ENCODE data around the gene TYMP. TPM values are rescaled to one million over a fixed set of nuclear protein-coding genes. Genes with fewer than 3 reads are reported as not detected.

TYMP gene
- total and polyA plus RNA-seq, 10 of the 15 experiments (the other 5 are each of a cell fraction or from before 2014, with no cell fraction given): 0.42 to 57.8 (median 24.6) TPM

DNA sequence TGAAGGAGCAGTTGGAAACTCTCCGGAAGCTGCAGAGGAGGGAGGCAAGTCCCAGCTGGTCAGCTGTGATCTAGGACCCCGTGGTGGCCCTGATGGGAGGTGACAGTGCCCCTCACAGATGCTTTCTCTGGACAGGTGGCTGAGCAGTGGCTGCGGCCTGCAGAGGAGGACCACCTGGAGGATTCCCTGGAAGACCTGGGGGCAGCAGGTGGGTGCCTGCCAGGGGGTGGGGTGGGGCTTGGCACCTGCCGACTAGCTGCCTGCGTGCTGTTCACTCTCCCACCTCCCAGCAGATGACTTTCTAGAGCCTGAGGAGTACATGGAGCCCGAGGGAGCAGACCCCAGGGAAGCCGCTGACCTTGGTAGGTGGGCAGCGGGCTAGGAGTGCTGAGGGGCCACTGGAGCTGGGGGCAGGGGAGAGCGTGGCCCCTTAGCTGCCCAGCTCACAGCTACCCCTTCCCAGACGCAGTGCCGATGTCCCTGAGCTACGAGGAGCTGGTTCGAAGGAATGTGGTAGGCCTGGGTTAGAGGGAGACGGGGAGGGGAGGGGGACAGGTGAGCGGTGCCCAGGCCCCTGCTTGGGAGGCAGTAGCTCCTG lies 7.5 kb downstream of the TYMP start:
- Histone ChIP-seq H3K9ac (ENCODE audit: control insufficient read depth, insufficient read depth, low read length) (no peak overlapping the region), H2AFZ (ENCODE audit: control insufficient read depth, low read depth, low read length) (no peak overlapping the region), H3K36me3 (ENCODE audit: control insufficient read depth in 2 of 2, insufficient read depth in 2 of 2, low read length in 1 of 2) (peaks cover 5 to 45% of the 10 kb centered on the region in 2 experiments; a peak in 3 of 4 replicates), H3K9me3 (replicated peaks; ENCODE audit: control insufficient read depth, insufficient read depth, low read length) (no peaks in the 10 kb centered on the region), H3K4me1 (ENCODE audit: control insufficient read depth, insufficient read depth, low read length) (peaks cover 4% of the 10 kb centered on the region), H3K79me2 (ENCODE audit: control insufficient read depth, insufficient read depth, low read length) (peaks cover 27% of the 10 kb centered on the region), H3K27me3 (replicated peaks in 1 of 2; ENCODE audit: control insufficient read depth in 2 of 2, insufficient read depth in 2 of 2, low read length in 1 of 2) (no peaks in the 10 kb centered on the region), H3K27ac (ENCODE audit: control insufficient read depth, insufficient read depth) (no peak overlapping the region), H4K20me1 (ENCODE audit: control insufficient read depth, insufficient read depth) (no peaks in the 10 kb centered on the region), H3K4me3 (no peak overlapping the region), H3K4me2 (ENCODE audit: control insufficient read depth, insufficient read depth) (no peak overlapping the region)
- DNase-seq (ENCODE audit: low read depth, low spot score): no peak
- ATAC-seq: no peak
- WGBS (ENCODE audit: insufficient coverage, insufficient replicate concordance, low lambda C conversion rate, missing lambda C conversion rate): 97% methylated on average over 13 of the region's 15 CpGs
- BruUV-seq (replicated peaks): no TSS peak
- ChIA-PET SMC1A (ENCODE audit: uncharacterized antibody, unreplicated experiment) (interaction anchor here (1.2 kb wide), 1 partner anchor 13 kb away, joined by 3 read pairs; no protein-coding TSS in a partner anchor), RAD21 (ENCODE audit: unreplicated experiment) (interaction anchor here (1.2 to 4.4 kb wide), 2 partner anchors 13 to 99 kb away, joined by 3 to 64 read pairs; partner anchors contain the start of genes LMF2 and NCAPH2), CTCF (interaction anchor here (1.5 kb wide), 1 partner anchor 13 kb away, joined by 4 read pairs; no protein-coding TSS in a partner anchor), POLR2A (interaction anchor here (4.9 kb wide), 1 partner anchor 13 kb away, joined by 84 read pairs; the partner anchor contains the start of genes LMF2 and NCAPH2)
- intact Hi-C loops (cut with micrococcal nuclease; ENCODE audit: unreplicated experiment): no loop called here
- TF ChIP-seq TCF3 (IDR thresholded peaks at IDR 0.05; ENCODE audit: borderline replicate concordance, insufficient read depth, low read depth, low read length): no peak
- TF ChIP-seq RFX5 (IDR thresholded peaks at IDR 0.05; ENCODE audit: low read depth, low read length): no peak
- no peak for TF ChIP-seq RUNX3 (IDR thresholded peaks at IDR 0.05; ENCODE audit: low read length)
- TF ChIP-seq EED (IDR thresholded peaks at IDR 0.05; ENCODE audit: low read depth): no peak
- TF ChIP-seq ASH2L (IDR thresholded peaks at IDR 0.05; ENCODE audit: borderline replicate concordance, low read depth): no peak
- no peak for TF ChIP-seq CREB1 (IDR thresholded peaks at IDR 0.05; ENCODE audit: low read depth)
- no peak for FAIRE-seq
- in situ Hi-C loops (cut with MboI): no loop called here

DNA sequence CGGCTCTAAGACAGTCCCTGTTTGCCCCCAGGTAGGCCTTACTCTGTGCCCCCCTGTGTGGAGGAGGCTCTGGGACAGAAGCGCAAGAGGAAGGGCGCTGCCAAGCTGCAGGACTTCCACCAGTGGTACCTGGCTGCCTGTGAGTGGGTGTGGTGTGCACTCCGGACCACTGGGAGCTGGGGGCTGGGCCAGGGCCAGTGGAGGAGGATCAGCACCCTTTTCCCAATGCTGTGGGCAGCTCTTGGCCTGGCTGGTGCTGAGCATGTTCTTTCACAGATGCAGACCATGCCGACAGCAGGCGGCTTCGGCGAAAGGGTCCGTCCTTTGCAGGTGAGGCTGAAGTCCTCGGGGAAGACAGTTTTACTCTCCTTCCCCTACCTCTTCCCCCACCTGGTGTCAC lies 8.1 kb downstream of the TYMP start:
- intact Hi-C loops (cut with micrococcal nuclease; ENCODE audit: unreplicated experiment): no loop called here
- Histone ChIP-seq H3K79me2 (ENCODE audit: control insufficient read depth, insufficient read depth, low read length) (peaks cover 21% of the 10 kb centered on the region), H3K27me3 (replicated peaks in 1 of 2; ENCODE audit: control insufficient read depth in 2 of 2, insufficient read depth in 2 of 2, low read length in 1 of 2) (no peaks in the 10 kb centered on the region), H3K4me3 (no peak overlapping the region), H3K4me2 (ENCODE audit: control insufficient read depth, insufficient read depth) (no peak overlapping the region), H3K4me1 (ENCODE audit: control insufficient read depth, insufficient read depth, low read length) (peaks cover 4% of the 10 kb centered on the region; the same call in 1 of the 2 replicates), H3K36me3 (ENCODE audit: control insufficient read depth in 2 of 2, insufficient read depth in 2 of 2, low read length in 1 of 2) (peaks cover 5 to 50% of the 10 kb centered on the region in 2 experiments; a peak in 3 of 4 replicates), H3K27ac (ENCODE audit: control insufficient read depth, insufficient read depth) (no peak overlapping the region), H4K20me1 (ENCODE audit: control insufficient read depth, insufficient read depth) (no peaks in the 10 kb centered on the region), H2AFZ (ENCODE audit: control insufficient read depth, low read depth, low read length) (no peak overlapping the region), H3K9me3 (replicated peaks; ENCODE audit: control insufficient read depth, insufficient read depth, low read length) (no peaks in the 10 kb centered on the region), H3K9ac (ENCODE audit: control insufficient read depth, insufficient read depth, low read length) (no peak overlapping the region)
- ChIA-PET CTCF (no interaction called here), RAD21 (ENCODE audit: unreplicated experiment) (interaction anchor here (1.2 kb wide), 1 partner anchor 99 kb away, joined by 3 read pairs; no protein-coding TSS in a partner anchor), SMC1A (ENCODE audit: uncharacterized antibody, unreplicated experiment) (no interaction called here), POLR2A (no interaction called here)
- TF ChIP-seq YBX1 (IDR thresholded peaks at IDR 0.05): no peak
- TF ChIP-seq, protein P1, sequence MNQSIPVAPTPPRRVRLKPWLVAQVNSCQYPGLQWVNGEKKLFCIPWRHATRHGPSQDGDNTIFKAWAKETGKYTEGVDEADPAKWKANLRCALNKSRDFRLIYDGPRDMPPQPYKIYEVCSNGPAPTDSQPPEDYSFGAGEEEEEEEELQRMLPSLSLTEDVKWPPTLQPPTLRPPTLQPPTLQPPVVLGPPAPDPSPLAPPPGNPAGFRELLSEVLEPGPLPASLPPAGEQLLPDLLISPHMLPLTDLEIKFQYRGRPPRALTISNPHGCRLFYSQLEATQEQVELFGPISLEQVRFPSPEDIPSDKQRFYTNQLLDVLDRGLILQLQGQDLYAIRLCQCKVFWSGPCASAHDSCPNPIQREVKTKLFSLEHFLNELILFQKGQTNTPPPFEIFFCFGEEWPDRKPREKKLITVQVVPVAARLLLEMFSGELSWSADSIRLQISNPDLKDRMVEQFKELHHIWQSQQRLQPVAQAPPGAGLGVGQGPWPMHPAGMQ (IDR thresholded peaks at IDR 0.05; ENCODE audit: borderline replicate concordance): no peak
- TF ChIP-seq TAF1 (IDR thresholded peaks at IDR 0.05; ENCODE audit: borderline replicate concordance, low read depth, low read length): no peak
- TF ChIP-seq POLR2A (IDR thresholded peaks at IDR 0.05; ENCODE audit: low read depth, low read length): no peak
- TF ChIP-seq GABPA (IDR thresholded peaks at IDR 0.05; ENCODE audit: low read depth): no peak
- no peak for TF ChIP-seq POU2F2 (IDR thresholded peaks at IDR 0.05; ENCODE audit: borderline replicate concordance, low read depth, low read length)
- no peak for TF ChIP-seq JUNB (IDR thresholded peaks at IDR 0.05)
- no peak for TF ChIP-seq BCL11A (IDR thresholded peaks at IDR 0.05; ENCODE audit: low read depth, low read length)
- BruUV-seq (replicated peaks): no TSS peak
- in situ Hi-C loops (cut with MboI): no loop called here
- WGBS (ENCODE audit: insufficient coverage, insufficient replicate concordance, low lambda C conversion rate, missing lambda C conversion rate): 86% methylated on average over 9 of the region's 10 CpGs
- FAIRE-seq: no peak
- no peak for ATAC-seq
- DNase-seq (ENCODE audit: low read depth, low spot score): no peak
